GM23248 (cell line): ENCODE results near the gene PHKA2.

Source experiments
- EZH2 ChIP-seq: fragments of 200-600 bp; sonication (generic); IDR thresholded peaks from 2 replicates; pipeline ENCODE4 v1.6.1; 2018; ENCODE audit warnings: antibody characterized with exemption, mild to moderate bottlenecking; ENCODE audit not compliant: insufficient read depth, poor library complexity, severe bottlenecking
- EZH2phosphoT487 ChIP-seq: fragments of 200-600 bp; sonication (generic); IDR thresholded peaks from 2 replicates; pipeline ENCODE4 v1.6.1; 2018; ENCODE audit warnings: antibody characterized with exemption, moderate library complexity, mild to moderate bottlenecking, low read depth; ENCODE audit not compliant: insufficient read depth

- TF ChIP-seq EZH2 (no peak), EZH2phosphoT487 (no peak)
These were observed 2.6 kb downstream of the PHKA2 start for GRCh38 chrX:18981124-18981807.
